CD4-positive, alpha-beta T cell treated with Interleukin-4 for 1 hour (primary cell): ENCODE measurements around the gene EDEM3.
A peak's percentile ranks its signal among the peaks of the same experiment; 100 is the strongest.
"Not testable (repeated sequence)": the region's sequence is repeated elsewhere in the genome, so short reads cannot be mapped to it uniquely, and the experiment has no call there.

Experiments used
- DNase-seq, 2 donors: peaks; one replicate each; pipeline ENCODE4 v3.0.0-alpha.2; 2020 to 2022

The EDEM3 gene, protein sequence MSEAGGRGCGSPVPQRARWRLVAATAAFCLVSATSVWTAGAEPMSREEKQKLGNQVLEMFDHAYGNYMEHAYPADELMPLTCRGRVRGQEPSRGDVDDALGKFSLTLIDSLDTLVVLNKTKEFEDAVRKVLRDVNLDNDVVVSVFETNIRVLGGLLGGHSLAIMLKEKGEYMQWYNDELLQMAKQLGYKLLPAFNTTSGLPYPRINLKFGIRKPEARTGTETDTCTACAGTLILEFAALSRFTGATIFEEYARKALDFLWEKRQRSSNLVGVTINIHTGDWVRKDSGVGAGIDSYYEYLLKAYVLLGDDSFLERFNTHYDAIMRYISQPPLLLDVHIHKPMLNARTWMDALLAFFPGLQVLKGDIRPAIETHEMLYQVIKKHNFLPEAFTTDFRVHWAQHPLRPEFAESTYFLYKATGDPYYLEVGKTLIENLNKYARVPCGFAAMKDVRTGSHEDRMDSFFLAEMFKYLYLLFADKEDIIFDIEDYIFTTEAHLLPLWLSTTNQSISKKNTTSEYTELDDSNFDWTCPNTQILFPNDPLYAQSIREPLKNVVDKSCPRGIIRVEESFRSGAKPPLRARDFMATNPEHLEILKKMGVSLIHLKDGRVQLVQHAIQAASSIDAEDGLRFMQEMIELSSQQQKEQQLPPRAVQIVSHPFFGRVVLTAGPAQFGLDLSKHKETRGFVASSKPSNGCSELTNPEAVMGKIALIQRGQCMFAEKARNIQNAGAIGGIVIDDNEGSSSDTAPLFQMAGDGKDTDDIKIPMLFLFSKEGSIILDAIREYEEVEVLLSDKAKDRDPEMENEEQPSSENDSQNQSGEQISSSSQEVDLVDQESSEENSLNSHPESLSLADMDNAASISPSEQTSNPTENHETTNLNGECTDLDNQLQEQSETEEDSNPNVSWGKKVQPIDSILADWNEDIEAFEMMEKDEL

GRCh38 chr1:184754476-184755225, at the start of gene EDEM3:
TSS of gene EDEM3 (minus strand) at chr1:184754858. CDS start at chr1:184754646, 212 bp downstream.
- peak; percentile 99 for DNase-seq

- no peak for DNase-seq
These were observed 49.6 kb upstream of the EDEM3 start for GRCh38 chr1:184804220-184804619.

GRCh38 chr1:184803180-184803492, 48.5 kb upstream of the EDEM3 start:
- DNase-seq = no peak

DNA sequence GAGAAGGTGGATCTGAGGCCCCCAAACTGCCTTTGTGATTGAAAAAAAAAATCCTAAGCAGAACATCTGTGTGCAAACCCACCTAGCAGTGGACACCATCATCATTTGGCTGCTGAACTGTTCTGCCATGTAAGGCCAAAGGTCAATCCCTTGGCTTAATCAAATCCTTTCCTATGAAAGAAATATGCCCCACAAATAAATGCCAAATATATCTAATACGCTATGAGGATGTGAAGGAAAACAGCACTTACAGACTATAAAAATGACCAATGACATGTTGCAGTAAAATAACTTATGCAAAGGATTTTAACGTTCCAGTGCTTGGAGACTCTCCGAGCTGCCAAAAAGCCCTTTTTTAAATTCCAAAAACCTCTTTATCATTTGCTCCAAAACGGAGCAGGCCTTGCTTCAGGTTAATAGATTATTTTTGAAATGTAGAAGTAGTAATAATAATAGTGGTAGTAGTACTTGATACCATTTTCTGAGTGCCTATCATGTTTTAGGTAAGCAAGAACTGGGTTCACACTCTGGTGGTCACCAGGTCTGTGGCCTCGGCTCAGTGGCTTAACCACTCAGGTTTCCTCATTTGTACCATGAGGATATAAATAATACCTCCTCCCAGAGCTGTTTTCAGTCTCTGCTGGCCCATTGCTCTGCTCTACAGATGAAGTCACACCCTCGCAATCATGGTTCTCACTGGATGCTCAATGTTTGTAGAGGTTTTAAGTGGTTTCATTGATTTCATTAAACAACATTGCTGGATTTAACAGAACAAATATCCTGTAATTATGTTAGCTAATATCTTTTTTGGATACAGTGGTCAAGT, 47.9 kb upstream of the EDEM3 start:
- no peak for DNase-seq

GRCh38 chr1:184801503-184801902, 46.8 kb upstream of the EDEM3 start:
- no peak for DNase-seq

GRCh38 chr1:184800876-184801275, 46.2 kb upstream of the EDEM3 start:
- no peak for DNase-seq

GRCh38 chr1:184793967-184794366, 39.3 kb upstream of the EDEM3 start:
- DNase-seq = no peak

DNA sequence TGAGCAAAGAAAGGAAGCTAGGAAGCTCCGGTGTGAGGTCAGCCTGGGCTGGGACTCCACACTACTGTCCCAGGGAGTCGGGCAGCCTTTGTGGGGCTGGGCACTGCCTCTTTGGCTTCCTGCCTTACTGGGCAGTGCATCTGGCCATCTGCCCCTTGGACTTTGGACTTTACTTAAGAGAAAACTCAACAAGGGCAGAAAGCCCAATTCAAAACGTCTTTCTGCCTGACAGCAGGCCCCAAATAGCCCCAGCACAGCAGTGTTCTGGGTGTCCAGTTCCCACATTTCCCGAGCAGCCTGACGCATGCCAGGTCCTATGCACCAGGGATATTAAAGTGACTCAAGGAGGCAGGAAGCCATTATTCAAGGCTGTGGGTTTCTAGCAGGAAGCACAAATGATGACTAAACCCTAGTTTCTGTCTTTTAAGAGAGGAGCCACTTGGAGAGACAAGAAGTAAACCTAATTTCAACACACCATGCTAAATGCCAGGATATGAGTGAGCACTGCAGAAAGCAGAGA, 37.9 kb upstream of the EDEM3 start:
- DNase-seq = peak in 1 of 2 donors; percentile 57

GRCh38 chr1:184791550-184791900, 36.9 kb upstream of the EDEM3 start:
- no peak for DNase-seq

GRCh38 chr1:184790642-184791549, 36.2 kb upstream of the EDEM3 start:
- no peak for DNase-seq

DNA sequence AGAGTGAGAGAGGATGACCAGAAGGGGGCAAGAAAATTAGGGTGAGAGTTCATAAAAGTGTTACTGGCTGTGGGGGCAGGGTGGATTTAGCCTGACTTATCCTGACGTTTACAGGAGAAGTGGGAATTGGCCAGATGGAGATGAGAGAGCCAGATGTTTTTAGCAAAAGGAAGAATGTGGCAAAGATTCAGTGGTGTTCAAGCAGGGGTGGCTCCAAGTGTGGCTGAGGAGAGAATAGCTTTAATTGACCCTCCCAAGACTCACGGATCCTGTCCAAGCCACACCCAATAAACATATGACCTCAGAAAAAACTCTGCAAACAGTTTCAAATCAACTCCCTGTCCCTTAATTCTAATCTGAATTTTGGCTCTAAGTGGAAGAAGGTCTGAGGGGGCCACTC, 35.2 kb upstream of the EDEM3 start:
- DNase-seq = no peak

DNA sequence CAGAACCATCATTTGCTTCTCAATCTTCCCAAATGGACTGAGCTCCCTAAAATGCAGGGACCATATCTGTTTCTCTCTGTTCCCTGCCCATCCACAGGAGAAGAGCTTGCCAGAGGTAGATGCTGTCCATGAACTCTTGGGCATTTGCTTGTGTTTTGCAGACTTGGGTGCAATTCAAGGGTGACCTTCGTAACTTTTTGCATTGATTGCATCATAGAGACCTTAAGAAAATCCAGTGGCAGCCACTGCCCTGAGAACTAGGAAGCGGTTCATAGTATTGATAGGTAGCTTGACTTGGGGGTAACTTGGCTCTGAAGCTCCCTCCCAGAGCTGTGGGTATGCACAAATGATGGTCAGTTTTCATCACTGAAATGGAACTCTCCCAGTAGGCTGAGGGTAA, 34.3 kb upstream of the EDEM3 start:
- DNase-seq = no peak

DNA sequence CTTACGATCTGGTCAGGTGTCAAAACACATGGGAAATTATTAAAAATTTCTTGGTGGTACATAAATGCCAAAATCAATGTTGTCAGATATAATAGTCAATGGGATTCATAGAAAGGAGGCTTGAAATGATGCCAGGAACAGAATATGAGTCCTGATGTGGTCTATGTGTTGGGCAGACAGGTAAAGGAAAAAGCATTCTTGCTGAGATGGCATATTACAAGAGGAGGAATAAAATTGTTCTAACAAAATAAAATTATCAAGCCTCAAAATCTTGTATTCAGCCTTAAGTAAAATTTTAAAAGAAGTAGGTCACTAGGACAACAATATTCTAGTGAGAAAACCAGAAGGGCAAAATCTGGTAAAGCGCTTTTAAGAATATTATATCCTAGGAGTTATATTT, 30.9 kb upstream of the EDEM3 start:
- no peak for DNase-seq

DNA sequence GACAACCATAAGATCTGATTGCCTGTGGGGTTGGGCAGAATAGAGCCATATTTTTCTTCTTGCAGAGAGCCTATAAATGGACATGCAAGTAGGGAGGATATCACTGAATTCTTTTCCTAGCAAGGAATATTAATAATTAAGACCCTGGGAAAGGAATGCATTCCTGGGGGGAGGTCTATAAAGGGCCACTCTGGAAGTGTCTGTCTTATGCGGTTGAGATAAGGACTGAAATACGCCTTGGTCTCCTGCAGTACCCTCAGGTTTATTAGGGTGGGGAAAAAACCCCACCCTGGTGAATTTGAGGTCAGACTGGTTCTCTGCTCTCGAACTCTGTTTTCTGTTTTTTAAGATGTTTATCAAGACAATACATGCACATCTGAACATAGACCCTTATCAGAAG, 29.1 kb upstream of the EDEM3 start:
- DNase-seq = not testable (repeated sequence)

GRCh38 chr1:184781941-184782340, 27.3 kb upstream of the EDEM3 start:
- no peak for DNase-seq

- DNase-seq = no peak
These were observed 21.2 kb upstream of the EDEM3 start for GRCh38 chr1:184775885-184776284.

GRCh38 chr1:184775329-184775728, 20.7 kb upstream of the EDEM3 start:
- DNase-seq = no peak

DNA sequence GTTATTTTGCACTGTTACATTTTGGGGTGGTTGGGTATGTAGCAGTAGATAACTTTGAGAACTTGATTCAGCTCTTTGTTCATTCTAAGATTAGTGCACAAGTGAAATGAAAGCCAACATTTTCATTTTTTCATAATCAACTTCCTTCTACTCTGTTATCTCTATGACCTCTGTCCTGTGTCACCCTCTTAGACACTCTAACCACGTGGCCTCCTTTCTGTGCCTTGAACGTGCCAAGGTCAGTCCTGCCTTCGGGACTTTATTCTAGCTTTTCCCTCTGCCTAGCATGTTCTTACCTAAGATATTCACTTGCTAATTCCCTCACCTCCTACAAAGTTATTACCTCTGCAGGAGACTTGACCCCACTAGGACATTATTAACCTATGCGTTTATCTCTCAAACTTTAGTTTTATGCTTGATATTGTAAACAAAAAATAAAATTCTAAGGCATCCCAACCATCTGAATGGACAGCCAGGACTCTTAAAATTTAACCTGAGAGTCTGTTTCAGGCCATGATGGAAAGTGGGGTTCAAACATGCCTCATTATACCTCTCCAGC, 19.2 kb upstream of the EDEM3 start:
- no peak for DNase-seq

DNA sequence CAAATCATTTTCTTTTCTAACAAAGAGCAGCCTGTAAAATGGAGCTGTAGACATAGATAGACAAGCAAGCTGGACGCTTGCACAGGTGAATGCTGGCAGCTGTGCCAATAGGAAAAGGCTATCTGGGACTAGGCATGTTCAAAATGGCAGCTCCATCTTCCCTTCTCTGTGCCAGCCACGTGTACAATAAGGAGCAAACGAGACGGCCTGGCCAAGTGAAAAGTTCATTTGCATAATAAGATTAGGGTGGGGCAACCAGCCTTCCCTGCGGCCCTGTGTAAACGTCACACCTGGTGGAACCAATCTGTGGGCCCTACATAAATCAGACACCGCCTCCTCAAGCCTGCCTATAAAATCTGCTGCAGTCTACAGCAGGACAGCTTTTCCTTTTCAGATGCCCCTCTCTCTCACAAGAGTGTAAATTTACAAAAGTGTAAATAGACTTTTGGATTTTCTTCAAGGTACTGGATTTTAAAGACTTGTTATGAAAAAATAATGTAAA, 16.6 kb upstream of the EDEM3 start:
- DNase-seq = no peak

DNA sequence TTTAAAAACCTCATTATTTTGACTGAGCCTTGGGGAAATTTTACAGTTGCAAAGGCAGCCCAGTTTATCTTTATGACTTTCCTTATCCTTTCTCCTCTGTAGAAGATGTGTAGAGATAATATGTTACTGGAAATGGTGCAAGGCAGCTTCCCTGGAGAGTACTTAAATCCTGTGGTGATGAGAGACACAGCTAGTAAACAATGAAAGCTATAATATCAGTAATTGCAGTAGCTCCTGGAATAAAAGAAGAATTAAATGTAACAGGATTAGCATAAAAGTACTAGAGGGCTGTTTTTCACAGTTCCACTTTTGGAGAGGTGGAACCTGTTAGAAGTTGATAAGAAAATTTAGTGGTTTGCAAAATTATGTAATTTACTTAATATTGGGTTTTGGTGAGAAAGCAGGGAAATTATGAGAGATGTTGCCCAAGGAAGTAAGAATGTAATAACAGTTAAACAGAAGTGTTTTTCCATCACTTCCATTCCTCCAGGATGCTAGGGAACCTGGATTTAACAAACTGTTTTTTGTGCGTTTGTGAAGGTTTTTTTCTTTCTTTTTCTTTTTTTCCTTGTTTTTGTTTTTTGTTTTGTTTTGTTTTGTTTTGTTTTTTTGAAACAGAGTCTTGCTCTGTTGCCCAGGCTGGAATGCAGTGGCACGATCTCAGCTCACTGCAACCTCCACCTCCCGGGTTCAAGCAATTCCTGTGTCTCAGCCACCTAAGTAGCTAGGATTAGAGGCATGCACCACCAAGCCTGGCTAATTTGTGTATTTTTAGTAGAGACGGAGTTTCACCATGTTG, 15.7 kb upstream of the EDEM3 start:
- DNase-seq = no peak
